GM23338 (cell line): Measurements from ENCODE around the gene SLC66A2. TPM values are rescaled to one million over a fixed set of nuclear protein-coding genes. Genes with fewer than 3 reads are reported as not detected.

Experiments used
- ATAC-seq: fragments of 200-7000 bp; cut with Tn5 transposase; 3 replicates; pipeline ENCODE4 v1.9.1; 2020
- DNase-seq: peaks from one replicate; pipeline ENCODE4 v3.0.0-alpha.2; 2015; ENCODE audit warnings: low spot score
- H2AFZ ChIP-seq: fragments of 200-600 bp; sonication (generic); 2 replicates; pipeline ENCODE4 v1.8.0; 2016; ENCODE audit warnings: antibody characterized with exemption, mild to moderate bottlenecking, moderate library complexity
- H3F3A ChIP-seq: fragments of 200-600 bp; sonication (generic); replicated peaks from 2 replicates; pipeline ENCODE4 v1.8.0; 2017; ENCODE audit warnings: antibody characterized with exemption, mixed run types, low read depth
- H3K27ac ChIP-seq: fragments of 200-600 bp; sonication (generic); 2 replicates; pipeline ENCODE4 v1.6.1; 2016; ENCODE audit warnings: low read depth
- H3K27me3 ChIP-seq: fragments of 200-600 bp; sonication (generic); 2 replicates; pipeline ENCODE4 v1.8.0; 2016; ENCODE audit warnings: mild to moderate bottlenecking, mixed run types, moderate library complexity; ENCODE audit not compliant: insufficient read depth
- H3K36me3 ChIP-seq: fragments of 200-600 bp; sonication (generic); 2 replicates; pipeline ENCODE4 v1.8.0; 2016; ENCODE audit warnings: mild to moderate bottlenecking; ENCODE audit not compliant: insufficient read depth
- H3K4me1 ChIP-seq: fragments of 200-600 bp; sonication (generic); 2 replicates; pipeline ENCODE4 v1.8.0; 2016; ENCODE audit warnings: mild to moderate bottlenecking, moderate library complexity; ENCODE audit not compliant: insufficient read depth
- H3K4me2 ChIP-seq: fragments of 200-600 bp; sonication (generic); 2 replicates; pipeline ENCODE4 v1.7.1; 2017; ENCODE audit warnings: mixed run types
- H3K4me3 ChIP-seq: fragments of 200-600 bp; sonication (generic); 2 replicates; pipeline ENCODE4 v1.6.1; 2016; ENCODE audit warnings: mixed run types
- H3K79me2 ChIP-seq: fragments of 200-600 bp; sonication (generic); replicated peaks from 2 replicates; pipeline ENCODE4 v1.8.0; 2017; ENCODE audit warnings: mild to moderate bottlenecking; ENCODE audit not compliant: insufficient read depth
- H3K9me2 ChIP-seq: fragments of 200-600 bp; sonication (generic); 2 replicates; pipeline ENCODE4 v1.8.0; 2017; ENCODE audit not compliant: insufficient read depth
- H4K20me1 ChIP-seq: fragments of 200-600 bp; sonication (generic); replicated peaks from 2 replicates; pipeline ENCODE4 v1.8.0; 2017; ENCODE audit warnings: mild to moderate bottlenecking; ENCODE audit not compliant: insufficient read depth
- H3K27ac Mint-ChIP-seq: 2 replicates; pipeline ENCODE4 v1.8.0; 2020; ENCODE audit warnings: inconsistent platforms, mild to moderate bottlenecking, moderate library complexity, mixed read lengths
- H3K27me3 Mint-ChIP-seq: 3 replicates; pipeline ENCODE4 v1.8.0; 2022; ENCODE audit warnings: low read depth, mild to moderate bottlenecking, moderate library complexity, mixed read lengths, inconsistent platforms; ENCODE audit not compliant: insufficient read depth, poor library complexity
- H3K36me3 Mint-ChIP-seq: 3 replicates; pipeline ENCODE4 v1.8.0; 2021; ENCODE audit warnings: low read depth, mild to moderate bottlenecking, inconsistent platforms, moderate library complexity, mixed read lengths
- H3K4me1 Mint-ChIP-seq: 3 replicates; pipeline ENCODE4 v1.8.0; 2020; ENCODE audit warnings: mild to moderate bottlenecking, inconsistent platforms, mixed read lengths
- H3K4me3 Mint-ChIP-seq: 3 replicates; pipeline ENCODE4 v1.8.0; 2021; ENCODE audit warnings: moderate library complexity, mild to moderate bottlenecking, inconsistent platforms, mixed read lengths
- H3K9me3 Mint-ChIP-seq: 3 replicates; pipeline ENCODE4 v1.8.0; 2020; ENCODE audit warnings: moderate library complexity, mild to moderate bottlenecking, inconsistent platforms, mixed read lengths
- CREB1 ChIP-seq: fragments of 250-450 bp; sonication (Bioruptor Pico); IDR thresholded peaks from 2 replicates; pipeline ENCODE4 v1.5.0; 2020; ENCODE audit warnings: low read depth, mild to moderate bottlenecking, moderate library complexity
- EZH2 ChIP-seq: fragments of 200-600 bp; sonication (generic); IDR thresholded peaks from one replicate; pipeline ENCODE4 v1.8.0; 2017; ENCODE audit warnings: antibody characterized with exemption, mild to moderate bottlenecking, low read depth; ENCODE audit not compliant: unreplicated experiment
- NANOG ChIP-seq: IDR thresholded peaks from 2 replicates; pipeline ENCODE4 v1.6.1; 2016; ENCODE audit warnings: antibody characterized with exemption, borderline replicate concordance
- POLR2AphosphoS5 ChIP-seq: IDR thresholded peaks from 2 replicates; pipeline ENCODE4 v1.6.1; 2016; ENCODE audit warnings: antibody characterized with exemption, low read depth
- ZNF331 ChIP-seq: fragments of 250-450 bp; sonication (Bioruptor Pico); IDR thresholded peaks from 2 replicates; pipeline ENCODE4 v1.5.0; 2020; ENCODE audit warnings: low read depth, mild to moderate bottlenecking, moderate library complexity
- polyA plus RNA-seq: library from polyadenylated mRNA; unstranded; fragments of >200 nt; fragmentation: Nextera tagmentation; extraction: Ambion mirVana; gene quantifications from 2 replicates; pipeline ENCODE4 v1.2.1, GENCODE V29; 2016
- total RNA-seq: library from RNA; depleted of rRNA; stranded (reverse); fragments of >200 nt; shearing (Covaris generic); gene quantifications from 2 replicates; pipeline ENCODE4 v1.2.3, GENCODE V29; 2014
- TF ChIP-seq, protein P1 (sequence below): fragments of 250-450 bp; sonication (Bioruptor Pico); IDR thresholded peaks from 2 replicates; pipeline ENCODE4 v1.5.0; 2020; ENCODE audit warnings: mild to moderate bottlenecking, moderate library complexity
- TF ChIP-seq, protein P2 (sequence below): IDR thresholded peaks from 2 replicates; pipeline ENCODE4 v1.6.1; 2016; ENCODE audit warnings: antibody characterized with exemption
- TF ChIP-seq, protein P3 (sequence below), 2 experiments: fragments of 200-600 bp in 1 of 2; sonication (generic) in 1 of 2; conservative IDR thresholded peaks; 2 replicates each; pipeline versions ENCODE4 v1.5.1 to v1.6.1; 2016 to 2017; ENCODE audit warnings: antibody characterized with exemption in 2 of 2, low read depth in 2 of 2, mild to moderate bottlenecking in 2 of 2, moderate library complexity in 1 of 2
- TF ChIP-seq, protein P4 (sequence below): IDR thresholded peaks from one replicate; pipeline ENCODE4 v1.6.1; 2018; ENCODE audit warnings: antibody characterized with exemption; ENCODE audit not compliant: unreplicated experiment

Gene SLC66A2
- total and polyA plus RNA-seq, 2 experiments from 2014 or later = 4.0 to 18.1 TPM

DNA sequence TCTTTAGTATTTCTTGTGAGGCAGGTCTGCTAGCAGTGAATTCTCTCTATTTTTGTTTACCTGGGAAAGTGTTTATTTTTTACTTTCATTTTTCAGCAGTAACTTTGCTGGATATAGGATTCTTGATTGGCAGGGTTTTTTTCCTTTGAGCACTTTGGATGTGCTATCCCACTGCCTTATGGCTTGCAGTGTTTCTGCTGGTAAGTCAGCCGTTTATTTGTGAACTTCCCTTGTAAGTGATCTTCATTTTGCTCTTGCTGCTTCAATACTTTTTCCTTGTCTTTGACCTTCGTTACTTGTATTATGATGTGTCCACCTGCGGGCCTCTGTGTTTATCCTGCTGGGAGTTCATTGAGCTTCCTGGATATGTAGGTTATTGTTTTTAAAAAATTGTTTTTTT lies 54.7 kb downstream of the SLC66A2 start (continued):
- TF ChIP-seq, protein P1, sequence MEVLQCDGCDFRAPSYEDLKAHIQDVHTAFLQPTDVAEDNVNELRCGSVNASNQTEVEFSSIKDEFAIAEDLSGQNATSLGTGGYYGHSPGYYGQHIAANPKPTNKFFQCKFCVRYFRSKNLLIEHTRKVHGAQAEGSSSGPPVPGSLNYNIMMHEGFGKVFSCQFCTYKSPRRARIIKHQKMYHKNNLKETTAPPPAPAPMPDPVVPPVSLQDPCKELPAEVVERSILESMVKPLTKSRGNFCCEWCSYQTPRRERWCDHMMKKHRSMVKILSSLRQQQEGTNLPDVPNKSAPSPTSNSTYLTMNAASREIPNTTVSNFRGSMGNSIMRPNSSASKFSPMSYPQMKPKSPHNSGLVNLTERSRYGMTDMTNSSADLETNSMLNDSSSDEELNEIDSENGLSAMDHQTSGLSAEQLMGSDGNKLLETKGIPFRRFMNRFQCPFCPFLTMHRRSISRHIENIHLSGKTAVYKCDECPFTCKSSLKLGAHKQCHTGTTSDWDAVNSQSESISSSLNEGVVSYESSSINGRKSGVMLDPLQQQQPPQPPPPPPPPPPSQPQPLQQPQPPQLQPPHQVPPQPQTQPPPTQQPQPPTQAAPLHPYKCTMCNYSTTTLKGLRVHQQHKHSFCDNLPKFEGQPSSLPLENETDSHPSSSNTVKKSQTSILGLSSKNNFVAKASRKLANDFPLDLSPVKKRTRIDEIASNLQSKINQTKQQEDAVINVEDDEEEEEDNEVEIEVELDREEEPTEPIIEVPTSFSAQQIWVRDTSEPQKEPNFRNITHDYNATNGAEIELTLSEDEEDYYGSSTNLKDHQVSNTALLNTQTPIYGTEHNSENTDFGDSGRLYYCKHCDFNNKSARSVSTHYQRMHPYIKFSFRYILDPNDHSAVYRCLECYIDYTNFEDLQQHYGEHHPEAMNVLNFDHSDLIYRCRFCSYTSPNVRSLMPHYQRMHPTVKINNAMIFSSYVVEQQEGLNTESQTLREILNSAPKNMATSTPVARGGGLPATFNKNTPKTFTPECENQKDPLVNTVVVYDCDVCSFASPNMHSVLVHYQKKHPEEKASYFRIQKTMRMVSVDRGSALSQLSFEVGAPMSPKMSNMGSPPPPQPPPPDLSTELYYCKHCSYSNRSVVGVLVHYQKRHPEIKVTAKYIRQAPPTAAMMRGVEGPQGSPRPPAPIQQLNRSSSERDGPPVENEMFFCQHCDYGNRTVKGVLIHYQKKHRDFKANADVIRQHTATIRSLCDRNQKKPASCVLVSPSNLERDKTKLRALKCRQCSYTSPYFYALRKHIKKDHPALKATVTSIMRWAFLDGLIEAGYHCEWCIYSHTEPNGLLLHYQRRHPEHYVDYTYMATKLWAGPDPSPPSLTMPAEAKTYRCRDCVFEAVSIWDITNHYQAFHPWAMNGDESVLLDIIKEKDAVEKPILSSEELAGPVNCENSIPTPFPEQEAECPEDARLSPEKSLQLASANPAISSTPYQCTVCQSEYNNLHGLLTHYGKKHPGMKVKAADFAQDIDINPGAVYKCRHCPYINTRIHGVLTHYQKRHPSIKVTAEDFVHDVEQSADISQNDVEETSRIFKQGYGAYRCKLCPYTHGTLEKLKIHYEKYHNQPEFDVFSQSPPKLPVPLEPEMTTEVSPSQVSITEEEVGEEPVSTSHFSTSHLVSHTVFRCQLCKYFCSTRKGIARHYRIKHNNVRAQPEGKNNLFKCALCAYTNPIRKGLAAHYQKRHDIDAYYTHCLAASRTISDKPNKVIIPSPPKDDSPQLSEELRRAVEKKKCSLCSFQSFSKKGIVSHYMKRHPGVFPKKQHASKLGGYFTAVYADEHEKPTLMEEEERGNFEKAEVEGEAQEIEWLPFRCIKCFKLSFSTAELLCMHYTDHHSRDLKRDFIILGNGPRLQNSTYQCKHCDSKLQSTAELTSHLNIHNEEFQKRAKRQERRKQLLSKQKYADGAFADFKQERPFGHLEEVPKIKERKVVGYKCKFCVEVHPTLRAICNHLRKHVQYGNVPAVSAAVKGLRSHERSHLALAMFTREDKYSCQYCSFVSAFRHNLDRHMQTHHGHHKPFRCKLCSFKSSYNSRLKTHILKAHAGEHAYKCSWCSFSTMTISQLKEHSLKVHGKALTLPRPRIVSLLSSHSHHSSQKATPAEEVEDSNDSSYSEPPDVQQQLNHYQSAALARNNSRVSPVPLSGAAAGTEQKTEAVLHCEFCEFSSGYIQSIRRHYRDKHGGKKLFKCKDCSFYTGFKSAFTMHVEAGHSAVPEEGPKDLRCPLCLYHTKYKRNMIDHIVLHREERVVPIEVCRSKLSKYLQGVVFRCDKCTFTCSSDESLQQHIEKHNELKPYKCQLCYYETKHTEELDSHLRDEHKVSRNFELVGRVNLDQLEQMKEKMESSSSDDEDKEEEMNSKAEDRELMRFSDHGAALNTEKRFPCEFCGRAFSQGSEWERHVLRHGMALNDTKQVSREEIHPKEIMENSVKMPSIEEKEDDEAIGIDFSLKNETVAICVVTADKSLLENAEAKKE = no peak
- no peak for TF ChIP-seq EZH2
- TF ChIP-seq, protein P2, sequence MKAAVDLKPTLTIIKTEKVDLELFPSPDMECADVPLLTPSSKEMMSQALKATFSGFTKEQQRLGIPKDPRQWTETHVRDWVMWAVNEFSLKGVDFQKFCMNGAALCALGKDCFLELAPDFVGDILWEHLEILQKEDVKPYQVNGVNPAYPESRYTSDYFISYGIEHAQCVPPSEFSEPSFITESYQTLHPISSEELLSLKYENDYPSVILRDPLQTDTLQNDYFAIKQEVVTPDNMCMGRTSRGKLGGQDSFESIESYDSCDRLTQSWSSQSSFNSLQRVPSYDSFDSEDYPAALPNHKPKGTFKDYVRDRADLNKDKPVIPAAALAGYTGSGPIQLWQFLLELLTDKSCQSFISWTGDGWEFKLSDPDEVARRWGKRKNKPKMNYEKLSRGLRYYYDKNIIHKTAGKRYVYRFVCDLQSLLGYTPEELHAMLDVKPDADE = no peak

DNA sequence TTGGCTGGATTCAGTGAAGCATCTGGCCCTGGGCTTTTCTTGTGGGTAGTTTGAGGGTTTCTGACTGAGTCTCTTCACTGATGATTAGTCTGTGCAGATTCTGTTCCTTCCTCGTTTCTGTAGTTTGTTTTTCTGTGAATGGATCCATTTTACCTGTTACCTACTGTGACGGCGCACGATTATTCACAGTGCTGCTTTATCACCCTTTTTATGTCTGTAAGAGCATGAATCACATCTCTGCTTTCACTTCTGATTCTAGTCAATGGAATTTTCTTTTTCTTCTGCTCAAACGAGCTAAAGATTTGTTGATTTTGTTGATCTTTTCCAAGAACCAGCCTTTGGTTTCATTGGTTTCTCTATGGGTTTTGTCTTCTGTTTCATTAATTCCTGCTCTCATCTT lies 60.8 kb downstream of the SLC66A2 start:
- no peak overlapping the region for H3K4me3 Mint-ChIP-seq

More for the DNA sequence above, 60.8 kb downstream of the SLC66A2 start:
- Mint-ChIP-seq H3K27ac (no peak overlapping the region), H3K9me3 (peaks cover 75% of the 10 kb centered on the region), H3K27me3 (peaks cover 10% of the 10 kb centered on the region), H3K4me1 (no peaks in the 10 kb centered on the region), H3K36me3 (peaks cover 10% of the 10 kb centered on the region)
- no peak overlapping the region for H3K27ac ChIP-seq
- no peaks in the 10 kb centered on the region for H3K4me1 ChIP-seq
- no peaks in the 10 kb centered on the region for H3K36me3 ChIP-seq
- no peaks in the 10 kb centered on the region for H4K20me1 ChIP-seq
- no peaks in the 10 kb centered on the region for H3K27me3 ChIP-seq
- no peak for ATAC-seq
- TF ChIP-seq CREB1 (no peak), ZNF331 (CRISPR knock-in tag) (no peak), NANOG (no peak), POLR2AphosphoS5 (no peak), EZH2 (no peak)
- TF ChIP-seq, protein P3, sequence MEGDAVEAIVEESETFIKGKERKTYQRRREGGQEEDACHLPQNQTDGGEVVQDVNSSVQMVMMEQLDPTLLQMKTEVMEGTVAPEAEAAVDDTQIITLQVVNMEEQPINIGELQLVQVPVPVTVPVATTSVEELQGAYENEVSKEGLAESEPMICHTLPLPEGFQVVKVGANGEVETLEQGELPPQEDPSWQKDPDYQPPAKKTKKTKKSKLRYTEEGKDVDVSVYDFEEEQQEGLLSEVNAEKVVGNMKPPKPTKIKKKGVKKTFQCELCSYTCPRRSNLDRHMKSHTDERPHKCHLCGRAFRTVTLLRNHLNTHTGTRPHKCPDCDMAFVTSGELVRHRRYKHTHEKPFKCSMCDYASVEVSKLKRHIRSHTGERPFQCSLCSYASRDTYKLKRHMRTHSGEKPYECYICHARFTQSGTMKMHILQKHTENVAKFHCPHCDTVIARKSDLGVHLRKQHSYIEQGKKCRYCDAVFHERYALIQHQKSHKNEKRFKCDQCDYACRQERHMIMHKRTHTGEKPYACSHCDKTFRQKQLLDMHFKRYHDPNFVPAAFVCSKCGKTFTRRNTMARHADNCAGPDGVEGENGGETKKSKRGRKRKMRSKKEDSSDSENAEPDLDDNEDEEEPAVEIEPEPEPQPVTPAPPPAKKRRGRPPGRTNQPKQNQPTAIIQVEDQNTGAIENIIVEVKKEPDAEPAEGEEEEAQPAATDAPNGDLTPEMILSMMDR (conservative IDR thresholded peaks at IDR 0.05; ENCODE audit: low read depth in 2 of 2) = no peak
- TF ChIP-seq, protein P2 = no peak
- TF ChIP-seq, protein P4, sequence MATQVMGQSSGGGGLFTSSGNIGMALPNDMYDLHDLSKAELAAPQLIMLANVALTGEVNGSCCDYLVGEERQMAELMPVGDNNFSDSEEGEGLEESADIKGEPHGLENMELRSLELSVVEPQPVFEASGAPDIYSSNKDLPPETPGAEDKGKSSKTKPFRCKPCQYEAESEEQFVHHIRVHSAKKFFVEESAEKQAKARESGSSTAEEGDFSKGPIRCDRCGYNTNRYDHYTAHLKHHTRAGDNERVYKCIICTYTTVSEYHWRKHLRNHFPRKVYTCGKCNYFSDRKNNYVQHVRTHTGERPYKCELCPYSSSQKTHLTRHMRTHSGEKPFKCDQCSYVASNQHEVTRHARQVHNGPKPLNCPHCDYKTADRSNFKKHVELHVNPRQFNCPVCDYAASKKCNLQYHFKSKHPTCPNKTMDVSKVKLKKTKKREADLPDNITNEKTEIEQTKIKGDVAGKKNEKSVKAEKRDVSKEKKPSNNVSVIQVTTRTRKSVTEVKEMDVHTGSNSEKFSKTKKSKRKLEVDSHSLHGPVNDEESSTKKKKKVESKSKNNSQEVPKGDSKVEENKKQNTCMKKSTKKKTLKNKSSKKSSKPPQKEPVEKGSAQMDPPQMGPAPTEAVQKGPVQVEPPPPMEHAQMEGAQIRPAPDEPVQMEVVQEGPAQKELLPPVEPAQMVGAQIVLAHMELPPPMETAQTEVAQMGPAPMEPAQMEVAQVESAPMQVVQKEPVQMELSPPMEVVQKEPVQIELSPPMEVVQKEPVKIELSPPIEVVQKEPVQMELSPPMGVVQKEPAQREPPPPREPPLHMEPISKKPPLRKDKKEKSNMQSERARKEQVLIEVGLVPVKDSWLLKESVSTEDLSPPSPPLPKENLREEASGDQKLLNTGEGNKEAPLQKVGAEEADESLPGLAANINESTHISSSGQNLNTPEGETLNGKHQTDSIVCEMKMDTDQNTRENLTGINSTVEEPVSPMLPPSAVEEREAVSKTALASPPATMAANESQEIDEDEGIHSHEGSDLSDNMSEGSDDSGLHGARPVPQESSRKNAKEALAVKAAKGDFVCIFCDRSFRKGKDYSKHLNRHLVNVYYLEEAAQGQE = no peak
- no peak overlapping the region for H3K4me3 ChIP-seq
- H2AFZ ChIP-seq = no peak overlapping the region
- H3K4me2 ChIP-seq = no peak overlapping the region
- H3F3A ChIP-seq = no peaks in the 10 kb centered on the region
- no peaks in the 10 kb centered on the region for H3K79me2 ChIP-seq
- no peak for DNase-seq
- H3K9me2 ChIP-seq = no peaks in the 10 kb centered on the region
